ENCODE measurements around the gene TERT.
"Not testable (repeated sequence)": the region's sequence is repeated elsewhere in the genome, so short reads cannot be mapped to it uniquely, and the experiment has no call there.

TERT gene

DNA sequence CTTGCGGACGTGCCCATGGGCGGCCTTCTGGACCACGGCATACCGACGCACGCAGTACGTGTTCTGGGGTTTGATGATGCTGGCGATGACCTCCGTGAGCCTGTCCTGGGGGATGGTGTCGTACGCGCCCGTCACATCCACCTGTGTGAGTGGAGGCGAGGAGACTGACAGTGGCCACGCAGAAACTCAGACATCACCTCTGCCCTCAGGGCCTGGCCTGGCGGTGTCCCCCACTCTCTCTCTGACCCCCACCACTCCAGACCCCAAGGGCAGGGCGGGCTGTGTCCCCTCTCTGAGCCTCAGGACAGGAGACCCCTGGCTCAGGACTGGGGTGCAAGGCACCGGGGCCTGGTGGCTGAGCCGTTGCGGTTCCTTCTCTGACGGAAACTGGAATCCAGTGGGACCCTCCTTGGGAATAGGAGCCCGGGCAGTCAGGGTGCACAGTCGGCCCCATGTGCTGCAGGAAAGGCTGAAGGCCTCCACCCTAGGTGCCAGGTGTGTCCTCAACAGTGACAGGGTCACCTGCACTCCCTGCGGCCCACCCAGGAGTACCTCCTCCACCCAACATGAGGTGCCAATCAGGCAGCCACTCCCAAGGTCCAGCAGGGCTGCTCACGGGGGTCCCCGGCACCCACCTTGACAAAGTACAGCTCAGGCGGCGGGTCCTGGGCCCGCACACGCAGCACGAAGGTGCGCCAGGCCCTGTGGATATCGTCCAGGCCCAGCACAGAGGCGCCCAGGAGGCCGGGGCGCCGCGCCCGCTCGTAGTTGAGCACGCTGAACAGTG is 16.0 kb downstream of the TERT start:
- no peak for DNase-seq (ENCODE audit: low spot score)

DNA sequence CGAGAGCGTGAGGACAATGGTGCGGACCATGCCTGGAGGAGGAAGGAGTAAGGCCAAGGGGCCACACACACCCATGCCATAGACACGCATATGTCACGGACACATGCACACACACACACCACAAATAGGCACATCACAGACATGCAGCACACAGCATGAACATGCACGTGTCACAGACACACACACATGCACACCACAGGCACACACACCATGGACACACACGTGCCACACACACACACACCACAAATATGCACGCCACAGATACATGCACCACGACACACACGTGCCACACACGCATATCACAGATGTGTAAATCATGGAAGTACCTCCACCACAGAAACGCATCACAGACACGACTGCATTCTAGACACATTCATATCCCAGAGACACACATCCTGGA is 16.7 kb downstream of the TERT start:
- no peak for DNase-seq (ENCODE audit: low spot score)

DNA sequence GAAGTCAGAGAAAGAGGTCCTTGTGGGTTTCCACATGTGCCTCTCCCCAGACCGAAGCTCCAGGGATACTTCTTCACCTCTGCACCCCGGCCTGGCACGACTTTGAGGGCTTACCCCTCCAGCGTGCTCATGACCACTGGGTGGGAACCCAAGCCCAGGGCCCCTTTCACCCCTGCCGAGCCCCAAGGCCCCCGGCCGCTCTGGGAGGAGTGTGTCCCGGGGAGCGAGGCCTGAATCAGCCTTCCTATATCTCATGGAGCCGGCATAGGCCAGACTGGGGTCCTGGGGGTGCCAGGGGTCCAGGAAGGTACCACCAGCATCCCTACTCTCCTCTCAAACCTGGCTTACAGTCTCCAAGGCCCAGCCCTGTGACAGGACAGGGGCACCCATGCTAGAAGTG is 17.1 kb downstream of the TERT start:
- DNase-seq (ENCODE audit: low spot score), result no peak

DNA sequence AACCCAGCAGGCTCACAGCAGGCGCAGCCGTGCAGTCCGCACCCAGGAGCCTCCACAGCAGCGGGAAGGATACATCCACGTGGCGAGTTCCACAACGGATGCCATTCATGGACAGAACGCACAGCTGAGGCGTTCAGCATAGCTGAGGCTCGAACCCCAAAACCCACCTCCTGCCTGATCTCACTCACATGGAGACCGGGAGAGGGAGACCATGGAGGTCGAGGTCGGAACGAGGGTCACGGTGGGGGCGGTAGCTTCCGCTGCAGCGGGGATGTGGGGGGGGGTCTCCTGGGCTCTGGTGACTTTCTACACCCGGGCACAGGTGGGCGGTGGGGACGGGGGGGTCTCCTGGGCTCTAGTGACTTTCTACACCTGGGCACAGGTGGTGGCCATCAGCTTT is 17.5 kb downstream of the TERT start:
- no peak for DNase-seq (ENCODE audit: low spot score)

DNA sequence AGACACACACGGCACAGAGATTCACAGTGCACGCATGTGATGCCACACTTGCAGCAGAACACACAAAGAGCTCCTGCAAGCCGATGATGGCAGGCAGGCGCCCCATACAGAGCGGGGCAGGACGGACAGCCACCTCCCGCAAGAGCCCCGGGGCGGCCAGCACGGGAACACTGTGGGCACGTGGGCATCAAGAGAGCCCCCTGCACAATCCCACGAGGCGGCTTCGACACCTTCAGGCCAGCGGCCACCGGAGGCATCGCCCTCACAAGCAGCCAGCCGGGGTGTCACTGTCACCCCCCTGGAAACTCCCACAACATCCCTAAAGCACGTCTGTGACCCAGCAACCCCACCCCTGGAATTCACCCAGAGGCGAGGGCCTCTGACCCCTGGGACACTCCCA is 17.9 kb downstream of the TERT start:
- DNase-seq (ENCODE audit: low spot score), result no peak

DNA sequence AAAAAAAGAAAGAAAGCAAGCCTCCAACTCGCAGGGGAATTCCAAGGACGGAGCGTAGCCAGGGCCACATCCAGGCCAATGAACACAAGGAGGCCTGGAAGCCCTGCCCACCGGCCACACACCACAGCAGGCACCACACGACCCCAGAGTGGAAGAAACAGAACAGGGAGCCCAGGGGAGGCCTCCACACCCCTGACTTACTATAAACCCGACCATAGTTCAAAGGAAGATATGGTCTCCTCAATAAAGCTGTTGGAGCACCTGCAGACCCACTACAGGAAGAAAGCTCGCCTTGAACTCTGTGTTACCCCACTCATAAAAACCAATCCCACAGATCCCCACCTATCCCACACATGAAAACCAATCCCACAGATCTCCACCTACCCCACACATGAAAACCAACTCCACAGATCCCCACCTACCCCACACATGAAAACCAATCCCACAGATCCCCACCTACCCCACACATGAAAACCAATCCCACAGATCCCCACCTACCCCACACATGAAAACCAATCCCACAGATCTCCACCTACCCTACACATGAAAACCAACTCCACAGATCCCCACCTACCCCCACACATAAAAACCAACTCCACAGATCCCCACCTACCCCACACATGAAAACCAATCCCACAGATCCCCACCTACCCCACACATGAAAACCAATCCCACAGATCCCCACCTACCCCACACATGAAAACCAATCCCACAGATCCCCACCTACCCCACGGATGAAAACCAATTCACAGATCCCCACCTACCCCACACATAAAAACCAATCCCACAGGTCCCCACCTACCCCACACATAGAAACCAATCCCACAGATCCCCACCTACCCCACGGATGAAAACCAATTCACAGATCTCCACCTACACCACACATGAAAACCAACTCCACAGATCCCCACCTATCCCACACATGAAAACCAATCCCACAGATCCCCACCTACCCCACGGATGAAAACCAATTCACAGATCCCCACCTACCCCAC is 19.2 kb downstream of the TERT start:
- not testable (repeated sequence) for DNase-seq (ENCODE audit: low spot score)

DNA sequence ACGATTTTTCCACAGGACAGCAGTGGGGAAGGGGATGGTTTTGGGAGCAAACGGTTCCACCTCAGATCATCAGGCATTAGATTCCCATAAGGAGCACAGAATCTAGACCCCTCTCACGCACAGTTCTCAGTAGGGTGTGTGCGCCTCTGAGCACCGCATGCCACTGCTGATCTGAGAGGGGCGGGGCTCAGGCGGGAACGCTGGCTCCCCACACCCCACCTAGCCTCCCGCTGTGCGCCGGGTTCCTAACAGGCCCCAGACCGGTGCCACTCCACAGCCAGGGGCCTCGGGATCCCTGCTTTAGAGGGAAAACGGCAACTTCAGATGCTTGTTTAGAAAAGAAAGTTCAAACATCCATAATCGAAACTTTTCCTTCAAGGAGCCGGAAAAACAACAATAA is 20.4 kb downstream of the TERT start:
- DNase-seq (ENCODE audit: low spot score), result no peak

DNA sequence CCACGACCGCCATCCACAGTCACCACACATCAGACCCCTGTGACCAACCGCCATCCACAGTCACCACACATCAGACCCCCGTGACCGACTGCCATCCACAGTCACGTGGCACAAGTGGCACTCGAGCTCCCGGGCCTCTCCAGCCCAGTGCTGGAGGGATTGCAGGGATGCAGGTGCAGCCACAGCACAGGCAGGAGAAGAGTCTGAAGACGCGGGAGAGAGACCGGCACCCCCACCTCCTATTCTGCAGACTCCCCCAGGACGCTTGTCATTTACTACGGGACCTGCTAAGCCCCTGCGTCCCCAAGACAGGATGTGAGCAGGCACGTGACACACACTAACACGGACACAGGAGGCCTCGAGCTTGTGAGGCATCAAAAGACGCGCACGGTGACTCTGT is 21.1 kb downstream of the TERT start:
- DNase-seq (ENCODE audit: low spot score), result no peak

DNA sequence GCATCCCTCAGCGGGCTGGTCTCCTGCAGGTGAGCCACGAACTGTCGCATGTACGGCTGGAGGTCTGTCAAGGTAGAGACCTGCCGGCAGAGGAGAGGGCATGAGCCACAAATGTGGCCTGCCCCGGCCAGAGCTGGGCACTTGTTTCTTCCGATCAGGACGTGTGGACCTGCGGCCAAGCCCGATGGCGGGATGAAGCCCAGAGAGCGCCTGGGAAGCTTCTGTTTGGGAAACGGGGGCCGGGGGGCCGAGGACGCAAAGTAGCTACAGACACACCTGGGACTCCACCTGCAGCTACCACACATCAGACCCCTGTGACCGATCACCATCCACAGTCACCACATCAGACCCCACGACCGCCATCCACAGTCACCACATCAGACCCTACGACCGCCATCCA is 22.7 kb downstream of the TERT start:
- DNase-seq (ENCODE audit: low spot score), result no peak

DNA sequence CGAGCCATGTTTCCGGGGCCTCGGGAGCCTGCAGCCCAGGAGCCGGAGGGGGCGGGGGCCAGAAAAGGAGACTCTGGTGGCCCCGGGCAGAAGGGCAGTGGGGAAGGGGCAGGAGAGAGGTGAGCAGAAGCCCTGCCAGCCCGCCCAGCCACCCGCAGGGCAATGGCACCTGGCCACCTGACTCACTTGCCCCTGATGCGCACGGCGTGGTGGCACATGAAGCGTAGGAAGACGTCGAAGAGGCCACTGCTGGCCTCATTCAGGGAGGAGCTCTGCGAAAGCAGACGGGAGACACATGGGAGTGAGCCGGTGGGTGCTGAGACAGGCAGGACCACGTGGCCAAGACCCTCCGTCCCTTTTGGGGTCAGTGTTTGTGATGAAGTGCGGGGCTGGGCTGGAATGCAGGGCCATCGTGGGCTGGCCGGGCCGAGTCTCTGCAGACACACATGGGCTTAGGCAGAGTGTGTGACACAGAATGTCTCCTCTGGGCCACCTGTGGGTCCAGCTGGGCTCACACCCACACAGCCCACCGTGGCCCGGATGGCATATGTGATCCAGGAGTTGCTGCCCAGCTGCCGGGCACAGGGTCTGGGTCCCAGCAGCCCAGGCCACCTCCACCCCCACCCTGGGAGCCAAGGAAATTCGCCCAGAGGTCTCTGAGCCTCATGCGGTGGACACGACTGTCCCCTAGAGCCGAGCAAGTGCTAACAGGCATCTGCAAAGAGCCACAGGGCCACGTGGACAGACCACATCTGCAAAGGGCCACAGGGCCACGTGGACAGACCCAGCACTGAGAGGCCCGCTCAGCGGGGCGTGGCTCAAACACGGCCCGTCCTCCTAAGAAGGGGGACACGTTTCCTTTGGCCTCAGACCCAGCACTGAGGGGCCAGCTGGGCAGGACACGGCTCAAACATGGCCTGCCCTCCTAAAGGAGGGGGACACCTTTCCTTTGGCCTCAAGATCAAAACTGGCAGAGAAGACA is 23.6 kb downstream of the TERT start:
- DNase-seq (ENCODE audit: low spot score), result no peak

DNA sequence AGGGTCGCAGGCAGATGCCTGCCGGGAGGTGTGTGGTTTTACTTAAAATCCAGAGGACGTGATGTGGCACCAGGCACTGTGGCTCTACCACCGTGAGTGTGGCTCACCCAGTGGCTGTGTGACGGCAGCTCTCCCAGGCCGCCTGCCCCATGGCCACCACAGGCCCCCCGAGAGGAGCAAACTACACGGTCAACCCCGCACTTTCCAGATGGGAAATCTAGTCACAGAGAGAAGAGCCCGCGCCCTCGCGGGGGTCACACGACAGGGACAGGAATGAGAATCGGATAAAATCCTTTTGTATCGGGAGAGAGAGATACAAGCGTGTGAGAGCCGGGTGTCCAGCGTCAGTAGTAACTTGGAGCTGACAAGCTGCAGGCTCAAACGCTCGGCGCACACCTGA is 24.4 kb downstream of the TERT start:
- no peak for DNase-seq (ENCODE audit: low spot score)

DNA sequence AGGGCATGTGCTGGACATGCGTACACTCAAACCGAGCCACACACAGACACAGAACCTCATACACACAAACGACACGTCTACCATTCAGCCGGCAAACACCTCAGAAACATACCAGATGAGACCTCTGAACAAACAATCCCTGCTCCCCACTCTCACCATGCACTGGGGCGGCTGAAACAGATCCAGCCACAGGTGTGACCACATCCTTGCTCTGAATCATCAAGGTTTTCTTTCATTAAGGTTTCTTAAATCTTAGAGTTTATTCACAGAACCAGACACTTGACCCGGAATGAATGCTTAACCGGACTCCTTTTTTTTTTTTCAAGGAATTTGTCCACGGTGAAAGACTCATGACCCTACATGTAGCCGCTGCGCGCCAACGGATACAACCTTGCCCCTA is 26.2 kb downstream of the TERT start:
- DNase-seq (ENCODE audit: low spot score), result no peak

DNA sequence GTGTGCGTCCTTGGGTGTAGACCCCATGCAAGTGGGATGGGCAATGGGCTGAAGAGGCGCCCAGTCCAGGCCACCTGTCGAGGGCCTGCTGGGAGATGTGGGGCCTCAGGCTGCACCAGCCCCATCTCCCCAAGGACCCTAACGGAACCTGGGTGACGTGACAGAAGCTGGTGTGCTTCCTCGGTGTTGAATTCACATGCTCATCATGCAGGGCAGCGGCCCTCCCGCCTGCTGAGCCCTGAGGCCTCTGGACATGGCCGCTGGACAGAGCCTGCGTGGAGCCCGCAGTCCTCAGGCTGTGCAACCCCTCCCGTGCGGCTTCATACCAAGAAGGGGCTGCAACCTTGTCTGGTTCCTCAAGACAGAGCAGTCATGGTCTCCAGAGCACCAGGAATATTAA is 26.8 kb downstream of the TERT start:
- DNase-seq (ENCODE audit: low spot score), result no peak

DNA sequence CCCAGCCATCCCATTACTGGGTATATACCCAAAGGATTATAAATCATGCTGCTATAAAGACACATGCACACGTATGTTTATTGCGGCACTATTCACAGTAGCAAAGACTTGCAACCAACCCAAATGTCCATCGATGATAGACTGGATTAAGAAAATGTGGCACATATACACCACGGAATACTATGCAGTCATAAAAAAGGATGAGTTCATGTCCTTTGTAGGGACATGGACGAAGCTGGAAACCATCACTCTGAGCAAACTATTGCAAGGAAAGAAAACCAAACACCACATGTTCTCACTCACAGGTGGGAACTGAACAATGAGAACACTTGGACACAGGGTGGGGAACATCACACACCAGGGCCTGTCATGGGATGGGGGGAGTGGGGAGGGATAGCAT is 27.4 kb downstream of the TERT start:
- not testable (repeated sequence) for DNase-seq (ENCODE audit: low spot score)

DNA sequence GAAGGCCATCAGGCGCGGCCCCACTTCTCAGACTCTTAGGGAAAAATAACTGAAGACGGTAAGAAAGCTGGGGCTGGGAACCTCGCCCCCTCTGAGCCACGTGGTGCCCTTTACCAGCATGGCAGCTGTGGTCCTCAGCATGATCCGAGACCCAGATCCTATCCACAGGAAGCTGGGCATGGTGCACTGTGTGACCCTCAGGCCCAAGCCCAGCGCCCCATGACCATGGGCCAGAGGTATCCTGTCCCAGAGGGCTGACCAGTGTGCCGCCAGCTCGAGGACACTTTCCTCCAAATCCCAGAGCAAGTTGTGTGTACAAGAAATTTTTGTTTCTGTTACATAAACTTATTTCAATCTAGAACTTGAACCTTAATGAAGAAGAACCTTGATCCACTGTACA is 28.1 kb downstream of the TERT start:
- no peak for DNase-seq (ENCODE audit: low spot score)

DNA sequence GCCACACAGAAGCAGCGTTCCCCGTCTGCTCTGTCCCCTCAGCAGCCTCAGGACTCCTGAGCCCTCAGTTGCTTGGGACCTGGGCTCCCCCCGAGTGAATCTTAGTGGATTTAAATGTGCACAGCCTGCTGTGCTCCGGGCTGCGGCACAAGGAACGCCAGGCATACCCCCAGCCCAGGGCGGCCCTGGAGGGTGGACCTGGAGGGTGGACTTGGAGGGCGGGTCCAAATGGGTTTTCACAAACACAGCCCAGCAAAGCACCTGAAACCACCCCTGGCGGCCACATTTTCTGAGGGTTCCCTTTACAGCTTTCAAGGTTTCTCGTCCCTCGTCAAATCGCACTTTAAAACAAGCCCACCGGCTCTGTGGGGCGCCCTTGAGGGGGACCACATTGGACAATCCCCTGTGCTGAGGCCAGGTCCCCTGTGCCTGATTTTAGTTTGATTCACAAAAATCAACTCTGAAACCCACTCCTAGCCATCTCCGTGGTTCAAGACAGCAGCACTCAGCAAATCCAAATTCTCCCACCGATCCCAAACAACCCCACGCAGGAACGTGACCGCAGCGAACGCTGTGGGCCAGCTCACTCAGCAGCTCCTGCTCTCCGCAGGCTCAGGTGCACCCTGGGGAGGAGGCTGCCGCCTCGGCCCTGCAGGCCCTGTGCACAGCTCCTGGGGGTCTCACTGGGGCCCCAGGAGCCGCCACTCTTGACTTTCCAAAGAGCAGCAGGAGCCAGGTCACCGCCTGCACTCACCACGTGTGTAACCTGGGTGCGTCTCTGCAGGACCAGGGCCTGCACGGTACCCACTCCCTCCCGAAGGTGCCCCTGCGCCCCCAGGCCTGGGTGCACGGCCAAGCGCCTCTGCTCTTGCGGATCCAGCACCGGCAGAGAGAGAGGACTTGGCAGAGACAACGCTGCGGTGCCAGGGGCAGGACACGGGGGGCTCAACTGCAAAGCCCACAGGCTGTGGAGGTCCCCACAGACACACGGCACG is 29.1 kb downstream of the TERT start:
- DNase-seq (ENCODE audit: low spot score), result no peak

DNA sequence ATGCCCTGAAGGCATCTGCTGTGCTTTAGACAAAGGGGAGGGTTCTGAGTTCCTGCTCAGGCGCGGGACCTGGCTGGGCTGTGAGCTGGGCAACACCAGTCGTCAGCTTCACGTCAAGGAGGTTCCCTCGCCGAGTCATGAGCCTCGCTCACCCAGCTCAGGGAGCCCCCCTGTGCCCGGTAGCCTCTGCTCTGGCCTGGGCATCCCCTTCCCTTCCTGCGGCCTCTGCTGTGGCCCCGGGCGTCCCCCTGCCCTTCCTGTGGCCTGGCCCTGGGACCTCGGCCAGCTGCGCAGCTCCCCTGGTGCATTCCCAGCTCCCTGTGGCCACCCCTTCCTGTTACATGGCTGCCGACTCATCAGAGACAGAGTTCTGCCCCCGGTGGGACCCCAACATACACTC is 29.8 kb downstream of the TERT start:
- DNase-seq (ENCODE audit: low spot score), result no peak

DNA sequence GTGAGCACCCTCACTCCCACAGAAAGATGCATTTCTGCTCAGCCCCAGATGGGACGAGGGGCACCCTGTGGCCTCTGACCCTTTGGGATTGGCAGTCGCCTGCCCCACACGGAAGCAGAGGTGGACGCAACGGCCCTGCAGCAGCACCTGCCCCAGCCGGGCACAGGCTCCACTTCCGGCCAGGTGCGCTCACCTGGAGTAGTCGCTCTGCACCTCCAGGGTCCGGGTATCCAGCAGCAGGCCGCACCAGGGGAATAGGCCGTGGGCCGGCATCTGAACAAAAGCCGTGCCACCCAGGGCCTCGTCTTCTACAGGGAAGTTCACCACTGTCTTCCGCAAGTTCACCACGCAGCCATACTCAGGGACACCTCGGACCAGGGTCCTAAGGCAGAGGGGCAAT is 30.7 kb downstream of the TERT start:
- no peak for DNase-seq (ENCODE audit: low spot score)

DNA sequence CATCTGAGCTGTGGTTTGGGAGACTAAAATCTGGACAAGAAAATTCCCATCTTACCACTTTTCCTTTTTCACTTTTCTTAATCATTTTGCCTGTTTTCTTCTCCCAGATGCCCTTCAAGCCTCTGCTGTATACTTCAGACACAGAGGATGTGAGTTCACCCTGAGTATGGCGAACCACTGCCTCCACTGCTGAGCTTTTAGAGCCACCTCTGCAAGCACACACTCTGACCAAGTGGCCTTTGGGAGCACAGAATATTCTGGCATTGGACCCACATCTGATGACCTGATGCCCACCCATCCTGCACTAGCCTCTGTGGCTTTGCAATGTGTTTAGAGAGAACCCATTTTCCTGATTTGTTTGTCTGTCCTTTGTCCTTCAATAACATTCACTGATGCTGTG is 32.5 kb downstream of the TERT start:
- DNase-seq (ENCODE audit: low spot score), result no peak

DNA sequence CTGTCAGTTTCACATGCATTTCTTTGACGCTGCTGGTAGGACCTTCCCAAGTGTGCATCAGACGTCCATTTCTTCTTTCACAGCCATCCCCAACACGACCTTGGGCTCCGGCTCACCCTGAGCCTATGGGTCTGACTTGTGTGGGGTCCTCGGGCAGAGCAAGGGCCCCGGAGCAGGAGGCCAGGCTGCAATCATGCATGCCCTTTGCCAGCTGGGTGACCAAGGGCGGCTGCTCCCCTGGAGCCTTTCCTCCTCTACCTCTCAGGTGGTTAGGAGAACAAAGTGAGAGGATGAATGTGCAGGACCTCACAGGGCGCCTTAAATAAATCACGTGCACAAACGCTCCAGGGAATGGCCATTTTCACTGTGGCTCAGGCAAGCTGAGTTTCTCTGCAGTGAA is 33.2 kb downstream of the TERT start:
- DNase-seq (ENCODE audit: low spot score), result no peak
